ENCODE measurements around the gene AK5.

GRCh38 chr1:77421504-77422233 is 139.8 kb downstream of the AK5 start:
- TF ChIP-seq PBX3 (CRISPR knock-in tag; IDR thresholded peaks at IDR 0.05; ENCODE audit: borderline replicate concordance) (no peak), PATZ1 (CRISPR knock-in tag; IDR thresholded peaks at IDR 0.05) (no peak), TBP (CRISPR knock-in tag; IDR thresholded peaks at IDR 0.05) (no peak), ATF2 (CRISPR knock-in tag; IDR thresholded peaks at IDR 0.05) (no peak), PRPF4 (IDR thresholded peaks at IDR 0.05; ENCODE audit: low read depth, low read length, poor library complexity, severe bottlenecking) (no peak), CTCF (CRISPR knock-in tag; IDR thresholded peaks at IDR 0.05) (no peak)
